PC-3 (cell line): Measurements from ENCODE around the gene ZNF341. TPM values are rescaled to one million over a fixed set of nuclear protein-coding genes. Genes with fewer than 3 reads are reported as not detected.

Experiments used
- ATAC-seq: fragments of 200-7000 bp; cut with Tn5 transposase; 2 replicates; pipeline ENCODE4 v1.9.1; 2020; ENCODE audit warnings: mild to moderate bottlenecking, moderate library complexity
- BruUV-seq: library from RNA; stranded (reverse); fragments of 400-500 nt; replicated peaks from 2 replicates; lab custom pipeline; 2021; lab: Mats Ljungman, UMichigan
- CTCF ChIA-PET: fragments of 300-600 bp; sonication (Branson Sonifier 250); formaldehyde crosslinking; loops from one replicate; lab custom pipeline; 2022; ENCODE audit warnings: antibody characterized with exemption; lab: Charles Lee
- POLR2A ChIA-PET: fragments of 300-600 bp; sonication (Branson Sonifier 250); formaldehyde crosslinking; loops from one replicate; lab custom pipeline; 2022; ENCODE audit warnings: antibody characterized with exemption; ENCODE audit not compliant: unreplicated experiment; lab: Charles Lee
- DNase-seq: peaks from one replicate; pipeline ENCODE4 v3.0.0-alpha.2; 2015
- H2AFZ ChIP-seq: fragments of 300-600 bp; sonication (generic); 2 replicates; pipeline ENCODE4 v1.6.0; 2016; ENCODE audit warnings: antibody characterized with exemption, low read length
- H3F3A ChIP-seq: fragments of 300-600 bp; sonication (generic); one replicate; pipeline ENCODE4 v1.6.0; 2017; ENCODE audit warnings: antibody characterized with exemption, low read length, control low read depth, mild to moderate bottlenecking; ENCODE audit not compliant: unreplicated experiment
- H3K27ac ChIP-seq: fragments of 300-600 bp; sonication (generic); 2 replicates; pipeline ENCODE4 v1.5.1; 2016; ENCODE audit warnings: mild to moderate bottlenecking, low read length
- H3K27me3 ChIP-seq: fragments of 300-600 bp; sonication (generic); 2 replicates; pipeline ENCODE4 v1.6.1; 2016; ENCODE audit warnings: low read length, mixed read lengths
- H3K36me3 ChIP-seq: fragments of 300-600 bp; sonication (generic); 2 replicates; pipeline ENCODE4 v1.6.1; 2016; ENCODE audit warnings: low read depth, mixed run types, low read length, mixed read lengths
- H3K4me1 ChIP-seq: fragments of 300-600 bp; sonication (generic); 2 replicates; pipeline ENCODE4 v1.5.1; 2016; ENCODE audit warnings: low read length; ENCODE audit not compliant: insufficient read depth
- H3K4me2 ChIP-seq: fragments of 300-600 bp; sonication (generic); 2 replicates; pipeline ENCODE4 v1.6.0; 2016; ENCODE audit warnings: low read length
- H3K4me3 ChIP-seq: fragments of 300-600 bp; sonication (generic); 2 replicates; pipeline ENCODE4 v1.5.1; 2016; ENCODE audit warnings: mild to moderate bottlenecking, low read length, mixed read lengths
- H3K79me2 ChIP-seq: fragments of 300-600 bp; sonication (generic); 2 replicates; pipeline ENCODE4 v1.6.1; 2017; ENCODE audit warnings: low read length, mixed read lengths
- H3K9ac ChIP-seq: fragments of 300-600 bp; sonication (generic); 2 replicates; pipeline ENCODE4 v1.6.0; 2016; ENCODE audit warnings: mild to moderate bottlenecking, low read length
- H3K9me2 ChIP-seq: fragments of 300-600 bp; sonication (generic); replicated peaks from 2 replicates; pipeline ENCODE4 v1.6.1; 2016; ENCODE audit warnings: mixed run types, low read length, mixed read lengths
- H3K9me3 ChIP-seq: fragments of 300-600 bp; sonication (generic); 2 replicates; pipeline ENCODE4 v1.6.1; 2016; ENCODE audit warnings: low read length, mixed read lengths
- H4K20me1 ChIP-seq: fragments of 300-600 bp; sonication (generic); 2 replicates; pipeline ENCODE4 v1.6.1; 2016; ENCODE audit warnings: low read length, mixed read lengths
- EZH2 ChIP-seq: fragments of 300-600 bp; sonication (generic); IDR thresholded peaks from one replicate; pipeline ENCODE4 v1.6.1; 2017; ENCODE audit warnings: antibody characterized with exemption, mild to moderate bottlenecking, low read length; ENCODE audit not compliant: unreplicated experiment
- EZH2phosphoT487 ChIP-seq: fragments of 300-600 bp; sonication (generic); IDR thresholded peaks from 2 replicates; pipeline ENCODE4 v1.6.1; 2018; ENCODE audit warnings: mild to moderate bottlenecking, antibody characterized with exemption, low read length, borderline replicate concordance
- intact Hi-C: fragments of 100-400 bp; cut with micrococcal nuclease; formaldehyde crosslinking; loops from 2 replicates; pipeline ENCODE4 v1.9.0; 2023
- total RNA-seq: library from RNA; depleted of rRNA; stranded (reverse); fragments of >200 nt; gene quantifications from 2 replicates; pipeline ENCODE4 v1.2.3, GENCODE V29; 2014
- TF ChIP-seq, protein P1 (sequence below): fragments of 300-600 bp; sonication (generic); conservative IDR thresholded peaks from 2 replicates; pipeline ENCODE4 v1.5.1; 2017; ENCODE audit warnings: antibody characterized with exemption, low read depth, mild to moderate bottlenecking, low read length

ZNF341 gene
- total RNA-seq, 1 experiment from 2014 or later = 4.4 TPM

DNA sequence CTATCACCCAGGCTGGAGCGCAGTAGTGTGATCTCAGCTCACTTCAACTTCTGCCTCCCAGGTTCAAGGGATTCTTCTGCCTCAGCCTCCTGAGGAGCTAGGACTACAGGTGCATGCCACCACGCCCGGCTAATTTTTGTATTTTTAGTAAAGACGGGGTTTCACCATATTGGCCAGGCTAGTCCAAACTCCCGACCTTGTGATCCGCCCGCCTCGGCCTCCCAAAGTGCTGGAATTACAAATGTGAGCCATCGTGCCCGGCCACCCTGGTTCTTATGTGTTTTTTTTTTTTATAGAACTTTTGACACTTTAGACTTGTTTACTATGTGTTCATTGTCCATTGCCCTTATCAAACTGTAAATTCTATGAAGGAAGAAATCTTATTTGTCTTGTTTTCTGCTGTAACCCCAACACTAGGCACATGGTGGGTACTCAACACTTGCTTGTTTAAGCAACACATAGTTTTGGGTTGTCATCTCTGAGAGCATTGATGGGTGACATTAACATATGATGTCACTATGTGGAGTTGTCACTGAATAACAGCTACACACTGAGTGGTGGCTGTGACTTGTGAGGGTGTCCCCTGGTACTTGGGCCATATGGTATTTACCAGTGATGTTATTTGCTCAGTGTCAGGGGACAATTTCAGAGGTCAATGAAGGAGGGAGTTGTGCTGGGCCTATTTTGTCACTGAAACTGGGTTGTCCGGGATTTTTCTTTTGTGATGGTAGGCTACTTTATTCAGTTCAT, 10.2 kb upstream of the ZNF341 start:
- BruUV-seq = no TSS peak
- Histone ChIP-seq H3K9me3 (no peaks in the 10 kb centered on the region), H3K9ac (no peak overlapping the region), H3K4me3 (no peak overlapping the region), H3K79me2 (no peaks in the 10 kb centered on the region), H3K4me2 (no peak overlapping the region), H3K27me3 (no peaks in the 10 kb centered on the region), H2AFZ (no peak overlapping the region), H3K36me3 (no peaks in the 10 kb centered on the region), H4K20me1 (no peaks in the 10 kb centered on the region), H3K9me2 (no peaks in the 10 kb centered on the region), H3K4me1 (no peaks in the 10 kb centered on the region), H3F3A (no peaks in the 10 kb centered on the region), H3K27ac (no peak overlapping the region)
- intact Hi-C loops = no loop called here
- DNase-seq (no peak), ATAC-seq (no peak)
- ChIA-PET POLR2A (no interaction called here), CTCF (no interaction called here)
- TF ChIP-seq EZH2 = no peak
- TF ChIP-seq EZH2phosphoT487 = no peak
- TF ChIP-seq, protein P1, sequence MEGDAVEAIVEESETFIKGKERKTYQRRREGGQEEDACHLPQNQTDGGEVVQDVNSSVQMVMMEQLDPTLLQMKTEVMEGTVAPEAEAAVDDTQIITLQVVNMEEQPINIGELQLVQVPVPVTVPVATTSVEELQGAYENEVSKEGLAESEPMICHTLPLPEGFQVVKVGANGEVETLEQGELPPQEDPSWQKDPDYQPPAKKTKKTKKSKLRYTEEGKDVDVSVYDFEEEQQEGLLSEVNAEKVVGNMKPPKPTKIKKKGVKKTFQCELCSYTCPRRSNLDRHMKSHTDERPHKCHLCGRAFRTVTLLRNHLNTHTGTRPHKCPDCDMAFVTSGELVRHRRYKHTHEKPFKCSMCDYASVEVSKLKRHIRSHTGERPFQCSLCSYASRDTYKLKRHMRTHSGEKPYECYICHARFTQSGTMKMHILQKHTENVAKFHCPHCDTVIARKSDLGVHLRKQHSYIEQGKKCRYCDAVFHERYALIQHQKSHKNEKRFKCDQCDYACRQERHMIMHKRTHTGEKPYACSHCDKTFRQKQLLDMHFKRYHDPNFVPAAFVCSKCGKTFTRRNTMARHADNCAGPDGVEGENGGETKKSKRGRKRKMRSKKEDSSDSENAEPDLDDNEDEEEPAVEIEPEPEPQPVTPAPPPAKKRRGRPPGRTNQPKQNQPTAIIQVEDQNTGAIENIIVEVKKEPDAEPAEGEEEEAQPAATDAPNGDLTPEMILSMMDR = no peak

- no peaks in the 10 kb centered on the region for H3K9me3 ChIP-seq
- no peak overlapping the region for H3K9ac ChIP-seq
- intact Hi-C loops = no loop called here
- ChIA-PET POLR2A (no interaction called here), CTCF (no interaction called here)
- no TSS peak for BruUV-seq
- no peaks in the 10 kb centered on the region for H3K27me3 ChIP-seq
- no peaks in the 10 kb centered on the region for H3K36me3 ChIP-seq
- no peaks in the 10 kb centered on the region for H4K20me1 ChIP-seq
- ATAC-seq (no peak), DNase-seq (no peak)
- no peak overlapping the region for H3K27ac ChIP-seq
- no peak overlapping the region for H3K4me3 ChIP-seq
- H2AFZ ChIP-seq = no peak overlapping the region
- no peaks in the 10 kb centered on the region for H3K9me2 ChIP-seq
- no peaks in the 10 kb centered on the region for H3K79me2 ChIP-seq
- no peak for TF ChIP-seq EZH2phosphoT487
- TF ChIP-seq, protein P1 = no peak
- TF ChIP-seq EZH2 = no peak
- no peaks in the 10 kb centered on the region for H3F3A ChIP-seq
- no peaks in the 10 kb centered on the region for H3K4me1 ChIP-seq
- H3K4me2 ChIP-seq = no peak overlapping the region
Observed at GRCh38 chr20:33724439-33725094, 7.2 kb upstream of the ZNF341 start.
